Esophagus muscularis mucosa (tissue), 4 donors: ENCODE results near the gene DCTN5.

Source experiments
- CTCF ChIP-seq, 3 experiments: fragments of 200-600 bp in 2 of 3; fragments of 450-650 bp in 1 of 3; sonication (generic) in 2 of 3; IDR thresholded peaks; one replicate each; pipeline ENCODE4 v1.5.1; 2017 to 2019; ENCODE audit warnings: antibody characterized with exemption in 3 of 3, mild to moderate bottlenecking in 2 of 3, moderate library complexity in 1 of 3
- EP300 ChIP-seq: sonication (generic); formaldehyde crosslinking; IDR thresholded peaks from one replicate; pipeline ENCODE4 v1.6.1; 2017; ENCODE audit warnings: antibody characterized with exemption
- POLR2A ChIP-seq: fragments of 450-650 bp; IDR thresholded peaks from one replicate; pipeline ENCODE4 v1.6.1; 2017; ENCODE audit warnings: antibody characterized with exemption, moderate library complexity, mild to moderate bottlenecking, low read depth
- POLR2AphosphoS5 ChIP-seq, 2 donors: sonication (generic); formaldehyde crosslinking; IDR thresholded peaks; one replicate each; pipeline ENCODE4 v1.6.1; 2017; ENCODE audit warnings: antibody characterized with exemption in 2 of 2

- TF ChIP-seq EP300 (no peak), CTCF (IDR thresholded peaks at IDR 0.05) (no peak), POLR2A (no peak), POLR2AphosphoS5 (IDR thresholded peaks at IDR 0.05) (no peak)
Observed at GRCh38 chr16:23642246-23642774, 1.0 kb downstream of the DCTN5 start.
